Colonic mucosa (tissue), 4 donors: Measurements from ENCODE around the gene SYNJ2. TPM values are rescaled to one million over a fixed set of nuclear protein-coding genes. Genes with fewer than 3 reads are reported as not detected.

Source experiments
- DNase-seq: peaks from one replicate; pipeline ENCODE4 v3.0.0-alpha.2; 2020
- H3K27ac ChIP-seq: fragments of 200-600 bp; one replicate; pipeline ENCODE4 v1.8.0; 2021
- H3K27me3 ChIP-seq: fragments of 200-600 bp; one replicate; pipeline ENCODE4 v1.8.0; 2021
- H3K36me3 ChIP-seq: fragments of 200-600 bp; one replicate; pipeline ENCODE4 v1.8.0; 2021
- H3K4me1 ChIP-seq: fragments of 200-600 bp; one replicate; pipeline ENCODE4 v1.8.0; 2021; ENCODE audit warnings: mild to moderate bottlenecking
- H3K4me3 ChIP-seq: fragments of 200-600 bp; one replicate; pipeline ENCODE4 v1.8.0; 2021
- H3K9ac ChIP-seq, 2 donors: one replicate each; pipeline ENCODE4 v1.7.0; 2013; ENCODE audit warnings: control low read depth in 2 of 2, low read depth in 2 of 2, low read length in 2 of 2
- H3K9me3 ChIP-seq: fragments of 200-600 bp; one replicate; pipeline ENCODE4 v1.8.0; 2021
- intact Hi-C: fragments of 100-400 bp; cut with DNase I; formaldehyde crosslinking; loops from one replicate; pipeline ENCODE4 v1.14.1; 2022
- total RNA-seq, 2 donors: library from RNA; stranded (reverse); fragmentation: NEBNext Ultra II Directional in 1 of 2; extraction: Animal tissue kit (Norgen Biotek cat#: 25700) in 1 of 2; gene quantifications; one replicate each; pipeline ENCODE4 v1.2.1, GENCODE V29; 2021
- TF ChIP-seq, protein P1 (sequence below): fragments of 200-600 bp; IDR thresholded peaks from one replicate; pipeline ENCODE4 v1.8.0; 2022; ENCODE audit warnings: antibody characterized with exemption, mild to moderate bottlenecking
- donor health status: healthy.
- donor health status: DM: no; HTN: no; CAD: no.
- donor health status: DM: no; HTN: no; CAD: no.

The SYNJ2 gene
- total RNA-seq, 2 donors from 2014 or later: 46.0 to 53.5 TPM

DNA sequence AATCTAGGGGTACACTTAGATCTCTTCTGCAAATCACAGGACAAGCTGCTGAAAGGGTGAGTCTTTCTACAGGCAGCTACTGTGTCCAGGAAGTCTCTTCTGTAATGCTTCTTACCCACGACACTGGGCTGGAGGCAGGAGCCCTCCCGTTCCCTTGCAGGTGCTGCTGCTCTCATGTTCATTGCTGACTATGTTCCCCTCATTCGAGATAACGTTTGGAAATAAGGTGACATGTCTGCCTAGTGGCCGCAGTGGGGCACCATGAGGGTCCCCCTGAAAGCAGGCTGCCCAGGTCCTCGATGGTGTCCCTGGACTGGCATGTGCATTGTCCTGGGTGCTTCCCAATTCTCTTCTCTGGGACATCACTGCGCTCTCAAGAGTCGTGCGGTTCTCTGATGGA, 74.7 kb downstream of the SYNJ2 start:
- Histone ChIP-seq H3K4me3 (no peak overlapping the region), H3K27me3 (no peaks in the 10 kb centered on the region), H3K9ac (no peak overlapping the region), H3K36me3 (no peaks in the 10 kb centered on the region), H3K27ac (no peak overlapping the region), H3K9me3 (no peaks in the 10 kb centered on the region), H3K4me1 (peaks cover 5% of the 10 kb centered on the region)
- intact Hi-C loops: no loop called here
- TF ChIP-seq, protein P1, sequence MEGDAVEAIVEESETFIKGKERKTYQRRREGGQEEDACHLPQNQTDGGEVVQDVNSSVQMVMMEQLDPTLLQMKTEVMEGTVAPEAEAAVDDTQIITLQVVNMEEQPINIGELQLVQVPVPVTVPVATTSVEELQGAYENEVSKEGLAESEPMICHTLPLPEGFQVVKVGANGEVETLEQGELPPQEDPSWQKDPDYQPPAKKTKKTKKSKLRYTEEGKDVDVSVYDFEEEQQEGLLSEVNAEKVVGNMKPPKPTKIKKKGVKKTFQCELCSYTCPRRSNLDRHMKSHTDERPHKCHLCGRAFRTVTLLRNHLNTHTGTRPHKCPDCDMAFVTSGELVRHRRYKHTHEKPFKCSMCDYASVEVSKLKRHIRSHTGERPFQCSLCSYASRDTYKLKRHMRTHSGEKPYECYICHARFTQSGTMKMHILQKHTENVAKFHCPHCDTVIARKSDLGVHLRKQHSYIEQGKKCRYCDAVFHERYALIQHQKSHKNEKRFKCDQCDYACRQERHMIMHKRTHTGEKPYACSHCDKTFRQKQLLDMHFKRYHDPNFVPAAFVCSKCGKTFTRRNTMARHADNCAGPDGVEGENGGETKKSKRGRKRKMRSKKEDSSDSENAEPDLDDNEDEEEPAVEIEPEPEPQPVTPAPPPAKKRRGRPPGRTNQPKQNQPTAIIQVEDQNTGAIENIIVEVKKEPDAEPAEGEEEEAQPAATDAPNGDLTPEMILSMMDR: no peak
- no peak for DNase-seq

DNA sequence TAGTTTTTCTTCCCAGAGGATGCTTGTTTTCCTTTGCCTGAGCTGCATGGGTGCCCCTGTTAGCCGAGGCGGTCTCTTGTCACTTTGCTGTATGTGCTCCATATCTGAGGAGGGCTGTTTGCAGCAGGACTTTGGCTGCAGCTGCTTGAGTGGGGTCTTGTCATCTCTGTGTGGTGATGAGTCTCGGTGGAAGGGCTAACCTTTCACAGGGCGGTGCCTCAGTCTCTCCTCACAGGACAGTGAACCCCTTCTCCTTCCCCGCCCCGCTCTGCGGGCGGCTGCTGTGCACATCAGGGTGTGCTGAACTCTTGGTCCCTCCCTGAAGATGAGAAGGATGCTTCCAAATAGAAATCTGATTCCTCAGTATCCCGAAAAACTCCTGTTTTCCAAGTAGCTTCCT, 75.1 kb downstream of the SYNJ2 start:
- peaks cover 5% of the 10 kb centered on the region for H3K4me1 ChIP-seq
- no peak overlapping the region for H3K9ac ChIP-seq
- H3K27me3 ChIP-seq: no peaks in the 10 kb centered on the region
- no peaks in the 10 kb centered on the region for H3K9me3 ChIP-seq
- no peak for DNase-seq
- TF ChIP-seq, protein P1: no peak
- H3K36me3 ChIP-seq: no peaks in the 10 kb centered on the region
- no peak overlapping the region for H3K27ac ChIP-seq
- intact Hi-C loops: no loop called here
- H3K4me3 ChIP-seq: no peak overlapping the region

DNA sequence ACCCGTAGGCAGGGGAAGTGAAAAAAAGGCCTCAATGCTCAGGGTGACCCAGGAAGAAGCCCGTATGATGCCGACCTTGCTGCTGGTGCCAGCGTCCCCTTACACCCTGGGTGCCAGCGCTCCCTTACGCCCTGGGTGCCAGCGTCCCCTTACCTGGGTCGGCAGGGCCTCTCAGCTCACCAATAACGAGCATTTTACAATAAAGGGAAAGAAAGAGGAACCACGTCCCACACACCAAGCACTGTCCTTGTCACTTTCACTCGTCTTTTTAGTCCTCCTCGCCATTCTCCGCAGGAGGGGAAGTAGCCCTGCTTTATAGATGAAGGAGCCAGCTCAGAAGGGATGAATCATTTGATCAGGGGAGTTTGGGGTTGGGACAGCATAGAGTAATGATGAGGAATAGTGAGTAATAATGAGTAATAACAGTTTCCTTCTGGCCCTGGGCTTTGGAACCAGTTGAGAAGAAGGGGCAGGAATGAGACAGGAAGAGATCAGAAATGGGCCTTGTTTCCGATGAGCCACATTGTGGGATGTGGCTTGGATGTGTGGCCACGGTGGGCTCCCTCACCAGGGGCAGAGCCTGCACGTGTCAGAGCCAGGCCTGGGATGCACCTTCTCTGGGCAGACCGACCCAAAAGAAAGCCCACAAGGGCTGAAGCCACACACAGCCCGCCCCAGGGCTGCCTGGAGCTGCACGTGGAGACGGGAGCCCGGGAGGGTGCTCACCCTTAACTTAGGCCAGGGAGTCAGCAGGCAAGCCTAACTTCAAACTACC, 75.7 kb downstream of the SYNJ2 start:
- H3K27me3 ChIP-seq: no peaks in the 10 kb centered on the region
- intact Hi-C loops: no loop called here
- no peak for DNase-seq
- H3K9ac ChIP-seq: no peak overlapping the region
- no peaks in the 10 kb centered on the region for H3K9me3 ChIP-seq
- TF ChIP-seq, protein P1: no peak
- H3K4me3 ChIP-seq: no peak overlapping the region
- H3K36me3 ChIP-seq: no peaks in the 10 kb centered on the region
- H3K4me1 ChIP-seq: peaks cover 5% of the 10 kb centered on the region
- H3K27ac ChIP-seq: no peak overlapping the region

DNA sequence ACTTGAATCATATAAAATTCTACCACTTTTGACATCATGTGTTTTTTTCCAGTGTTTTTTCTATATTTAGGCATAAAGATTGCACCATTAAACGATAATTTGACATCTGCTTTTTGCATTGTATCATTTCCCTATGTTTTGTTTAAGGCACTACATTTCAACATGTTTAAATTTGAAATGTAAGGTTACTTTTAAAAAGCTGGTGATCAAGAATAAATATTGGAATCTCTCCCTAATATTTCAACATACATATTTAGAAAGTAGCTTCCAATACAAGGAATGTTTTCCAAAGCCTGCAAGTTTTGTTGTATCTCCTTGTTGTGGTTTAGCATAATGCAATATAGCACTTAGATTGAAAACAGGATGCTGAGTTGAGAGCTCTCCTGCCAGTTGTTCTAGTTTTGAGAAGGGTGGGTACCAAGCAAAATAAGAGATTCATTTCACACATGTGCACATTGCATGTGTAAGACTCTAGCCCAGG, 76.5 kb downstream of the SYNJ2 start:
- Histone ChIP-seq H3K9me3 (no peaks in the 10 kb centered on the region), H3K4me3 (no peak overlapping the region), H3K36me3 (no peaks in the 10 kb centered on the region), H3K4me1 (peaks cover 5% of the 10 kb centered on the region), H3K27ac (no peak overlapping the region), H3K9ac (no peak overlapping the region), H3K27me3 (no peaks in the 10 kb centered on the region)
- intact Hi-C loops: no loop called here
- DNase-seq: no peak
- TF ChIP-seq, protein P1: no peak

DNA sequence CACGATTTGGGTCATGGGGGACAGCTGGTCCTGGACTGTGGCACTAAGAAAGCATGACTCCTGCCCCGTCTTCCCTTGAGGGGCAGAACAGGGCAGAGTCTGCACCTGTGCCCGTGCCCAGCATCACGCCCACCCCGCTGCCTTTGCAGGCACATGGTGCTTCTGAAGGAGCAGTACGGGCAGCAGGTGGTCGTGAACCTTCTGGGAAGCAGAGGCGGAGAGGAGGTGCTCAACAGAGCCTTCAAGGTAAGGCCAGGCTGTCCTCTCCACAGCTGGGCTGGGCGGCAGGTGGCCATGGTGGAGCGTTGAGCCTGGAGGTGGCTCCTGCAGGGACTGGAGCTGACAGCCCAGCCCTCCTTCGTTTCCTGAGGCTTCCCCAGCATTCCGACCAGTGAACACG, 77.4 kb downstream of the SYNJ2 start:
- no peaks in the 10 kb centered on the region for H3K36me3 ChIP-seq
- no peak overlapping the region for H3K27ac ChIP-seq
- intact Hi-C loops: no loop called here
- TF ChIP-seq, protein P1: no peak
- no peak overlapping the region for H3K4me3 ChIP-seq
- no peak overlapping the region for H3K9ac ChIP-seq
- H3K27me3 ChIP-seq: no peaks in the 10 kb centered on the region
- no peaks in the 10 kb centered on the region for H3K9me3 ChIP-seq
- peaks cover 5% of the 10 kb centered on the region for H3K4me1 ChIP-seq
- no peak for DNase-seq
